SH-SY5Y (cell line): ENCODE data around the gene HNRNPU.

Experiments used
- GATA2 ChIP-seq: IDR thresholded peaks from 2 replicates; pipeline ENCODE4 v1.6.1; 2011; ENCODE audit warnings: mild to moderate bottlenecking, low read depth, low read length
- GATA3 ChIP-seq: IDR thresholded peaks from 2 replicates; pipeline ENCODE4 v1.6.1; 2011; ENCODE audit warnings: low read depth, mild to moderate bottlenecking, low read length, moderate library complexity

GRCh38 chr1:244865820-244866219 lies 1.5 kb upstream of the HNRNPU start:
- TF ChIP-seq GATA2 (no peak), GATA3 (no peak)
